ENCODE data around the gene NT5C2.

Gene NT5C2

GRCh38 chr10:103110407-103110806 lies 82.7 kb downstream of the NT5C2 start:
- no peak overlapping the region for H3K4me3 ChIP-seq (ENCODE audit: low read length, poor library complexity, severe bottlenecking)
- TF ChIP-seq EZH2phosphoT487 (IDR thresholded peaks at IDR 0.05; ENCODE audit: borderline replicate concordance) (no peak), CTCF (conservative IDR thresholded peaks at IDR 0.05; ENCODE audit: low read length) (no peak)
- peaks cover 30% of the 10 kb centered on the region; the same call in 1 of the 2 replicates for H3K36me3 ChIP-seq (ENCODE audit: insufficient read depth, low read length)
- peaks cover 69% of the 10 kb centered on the region for H3K79me2 ChIP-seq (ENCODE audit: insufficient read depth, low read length)
- H3K9me2 ChIP-seq (replicated peaks; ENCODE audit: low read depth, low read length) = no peaks in the 10 kb centered on the region
- H3F3A ChIP-seq (ENCODE audit: low read depth) = 0 out of 2 replicates have a peak, but pooled peaks cover 3% of the 10 kb centered on the region
- no peaks in the 10 kb centered on the region for H3K9me3 ChIP-seq (ENCODE audit: insufficient read depth, low read depth, low read length)
- H3K9ac ChIP-seq (ENCODE audit: low read depth, low read length, poor library complexity, severe bottlenecking) = no peak overlapping the region
- H3K27me3 ChIP-seq (ENCODE audit: insufficient read depth, low read length, poor library complexity, severe bottlenecking) = no peaks in the 10 kb centered on the region
- H3K4me2 ChIP-seq (ENCODE audit: low read depth, low read length, poor library complexity, severe bottlenecking) = no peak overlapping the region
- peaks cover 12% of the 10 kb centered on the region for H3K4me1 ChIP-seq (ENCODE audit: insufficient read depth, low read length, poor library complexity, severe bottlenecking)
- peaks cover 37% of the 10 kb centered on the region for H4K20me1 ChIP-seq (ENCODE audit: insufficient read depth, low read length, poor library complexity, severe bottlenecking)
- no peak overlapping the region for H2AFZ ChIP-seq (ENCODE audit: low read length)

- peaks cover 12% of the 10 kb centered on the region for H3K4me1 ChIP-seq (ENCODE audit: insufficient read depth, low read length, poor library complexity, severe bottlenecking)
- H3K9ac ChIP-seq (ENCODE audit: low read depth, low read length, poor library complexity, severe bottlenecking) = no peak overlapping the region
- no peaks in the 10 kb centered on the region for H3K9me2 ChIP-seq (replicated peaks; ENCODE audit: low read depth, low read length)
- no peak overlapping the region for H3K4me3 ChIP-seq (ENCODE audit: low read length, poor library complexity, severe bottlenecking)
- no peak overlapping the region for H2AFZ ChIP-seq (ENCODE audit: low read length)
- TF ChIP-seq EZH2phosphoT487 (IDR thresholded peaks at IDR 0.05; ENCODE audit: borderline replicate concordance) (no peak), CTCF (conservative IDR thresholded peaks at IDR 0.05; ENCODE audit: low read length) (no peak)
- H3K27me3 ChIP-seq (ENCODE audit: insufficient read depth, low read length, poor library complexity, severe bottlenecking) = no peaks in the 10 kb centered on the region
- H3K36me3 ChIP-seq (ENCODE audit: insufficient read depth, low read length) = peaks cover 35% of the 10 kb centered on the region
- H3K4me2 ChIP-seq (ENCODE audit: low read depth, low read length, poor library complexity, severe bottlenecking) = no peak overlapping the region
- H4K20me1 ChIP-seq (ENCODE audit: insufficient read depth, low read length, poor library complexity, severe bottlenecking) = peaks cover 41% of the 10 kb centered on the region
- 0 out of 2 replicates have a peak, but pooled peaks cover 3% of the 10 kb centered on the region for H3F3A ChIP-seq (ENCODE audit: low read depth)
- H3K79me2 ChIP-seq (ENCODE audit: insufficient read depth, low read length) = peaks cover 63% of the 10 kb centered on the region
- no peaks in the 10 kb centered on the region for H3K9me3 ChIP-seq (ENCODE audit: insufficient read depth, low read depth, low read length)
Observed at GRCh38 chr10:103109821-103110220, 83.3 kb downstream of the NT5C2 start.

GRCh38 chr10:103106539-103106938 lies 86.5 kb downstream of the NT5C2 start:
- Histone ChIP-seq H3K4me1 (ENCODE audit: insufficient read depth, low read length, poor library complexity, severe bottlenecking) (peaks cover 6% of the 10 kb centered on the region), H3K36me3 (ENCODE audit: insufficient read depth, low read length) (peaks cover 65% of the 10 kb centered on the region), H3K27me3 (ENCODE audit: insufficient read depth, low read length, poor library complexity, severe bottlenecking) (no peaks in the 10 kb centered on the region), H3K4me3 (ENCODE audit: low read length, poor library complexity, severe bottlenecking) (no peak overlapping the region), H3K79me2 (ENCODE audit: insufficient read depth, low read length) (peaks cover 36% of the 10 kb centered on the region), H3K9me2 (replicated peaks; ENCODE audit: low read depth, low read length) (no peaks in the 10 kb centered on the region), H2AFZ (ENCODE audit: low read length) (no peak overlapping the region), H3K4me2 (ENCODE audit: low read depth, low read length, poor library complexity, severe bottlenecking) (no peak overlapping the region), H4K20me1 (ENCODE audit: insufficient read depth, low read length, poor library complexity, severe bottlenecking) (peaks cover 29% of the 10 kb centered on the region), H3K9me3 (ENCODE audit: insufficient read depth, low read depth, low read length) (no peaks in the 10 kb centered on the region), H3K9ac (ENCODE audit: low read depth, low read length, poor library complexity, severe bottlenecking) (no peak overlapping the region), H3F3A (ENCODE audit: low read depth) (0 out of 2 replicates have a peak, but pooled peaks cover 3% of the 10 kb centered on the region)
- TF ChIP-seq CTCF (conservative IDR thresholded peaks at IDR 0.05; ENCODE audit: low read length) (no peak), EZH2phosphoT487 (IDR thresholded peaks at IDR 0.05; ENCODE audit: borderline replicate concordance) (no peak)

All from Loucy (cell line).